Inflammatory macrophage (primary cell): ENCODE measurements around the gene GAK.

Source experiments
- DNase-seq, 2 donors: peaks; one replicate each; pipeline ENCODE4 v3.0.0-alpha.2; 2020 to 2022

GAK gene

GRCh38 chr4:964346-965025 is 32.4 kb upstream of the GAK start:
- DNase-seq: no peak

DNA sequence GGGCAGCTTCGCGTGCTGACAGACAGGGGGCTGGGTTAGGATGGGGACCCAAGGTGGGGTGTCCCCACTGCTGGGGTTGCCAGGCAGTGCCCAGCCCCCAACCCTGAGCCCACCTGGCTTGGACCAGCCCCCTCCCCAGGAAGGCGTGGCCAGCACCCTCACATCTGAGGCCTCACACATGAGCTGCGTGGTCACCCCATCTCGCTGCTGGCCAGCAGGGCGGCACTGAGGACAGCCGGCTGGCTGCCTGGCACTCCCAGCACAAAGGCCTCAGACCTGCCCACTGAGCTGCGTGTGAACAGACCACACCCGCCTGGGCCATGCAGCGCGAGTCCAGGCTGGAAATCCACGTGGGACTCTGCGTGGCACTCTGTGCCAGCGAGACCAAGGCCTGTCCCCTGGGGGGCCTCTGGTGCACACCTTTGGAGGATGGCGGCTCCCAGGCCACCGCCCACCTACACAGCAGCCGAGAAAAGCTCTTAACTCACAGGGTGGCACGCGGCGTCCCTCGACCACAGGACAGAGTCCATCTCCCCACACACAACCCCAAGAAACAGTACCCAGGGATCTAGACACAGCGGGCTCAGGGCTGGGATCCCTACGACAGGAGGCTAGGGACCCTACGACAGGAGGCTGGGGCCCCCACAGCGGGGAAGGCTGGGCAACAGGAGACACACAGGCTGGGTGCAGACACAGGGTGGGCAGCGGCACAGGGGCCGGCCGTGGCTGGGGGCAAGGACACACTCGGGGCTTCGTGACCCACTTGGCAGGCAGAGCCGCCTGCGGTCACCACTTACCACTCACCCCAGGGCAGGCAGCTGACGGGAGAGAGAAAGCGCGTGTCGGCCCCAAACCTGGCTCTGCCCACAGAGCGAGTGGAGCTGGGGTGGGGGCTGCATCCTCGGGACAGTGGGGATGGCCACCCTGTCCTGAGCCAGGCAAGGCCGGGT is 31.4 kb upstream of the GAK start:
- no peak for DNase-seq

DNA sequence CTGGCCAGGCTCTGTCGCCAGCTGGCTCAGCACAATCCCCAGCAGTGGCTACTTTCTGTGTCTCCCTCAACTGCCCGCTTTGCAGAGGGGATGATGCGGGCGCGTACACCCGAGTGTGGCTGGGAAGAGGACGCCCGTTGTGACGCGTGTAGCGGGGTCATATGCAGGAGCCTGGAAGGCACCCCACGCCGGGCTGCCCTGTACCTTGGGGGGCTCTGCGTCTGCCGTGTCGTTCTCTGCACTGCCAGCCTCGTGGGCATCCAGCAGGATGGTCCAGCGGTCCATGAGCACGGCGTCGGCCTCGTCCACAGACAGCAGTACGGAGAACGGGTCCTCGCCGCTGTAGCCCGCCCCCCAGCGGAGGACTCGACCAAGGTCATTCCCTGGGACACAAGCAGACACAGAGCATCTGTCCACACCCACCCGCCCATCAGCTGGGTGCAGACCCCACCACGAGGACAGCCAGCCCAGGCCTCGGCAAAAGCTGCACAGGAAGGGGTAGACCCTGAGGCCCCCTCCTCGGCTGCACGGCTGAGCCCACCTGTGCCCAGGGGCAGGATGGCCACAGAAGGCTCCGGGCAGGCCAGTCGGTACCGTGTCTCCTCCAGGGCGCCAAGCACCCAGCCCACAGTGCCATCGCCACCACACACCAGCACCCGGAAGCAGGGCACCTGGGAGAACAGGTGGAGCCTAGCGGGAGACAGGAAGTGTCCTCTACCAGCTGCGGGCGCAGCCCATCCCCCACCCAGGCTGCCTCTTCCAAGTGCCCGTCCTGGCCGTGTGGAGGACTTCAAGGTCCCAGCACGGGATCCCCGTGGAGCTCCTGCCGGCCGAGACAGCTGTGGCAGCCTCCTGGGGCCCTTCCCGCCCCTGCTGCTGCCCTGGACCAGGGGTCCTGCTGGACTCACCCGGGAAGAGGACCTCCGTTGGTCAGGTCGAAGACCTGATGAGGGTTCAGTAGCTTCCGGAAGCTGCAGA is 30.4 kb upstream of the GAK start:
- DNase-seq: no peak

DNA sequence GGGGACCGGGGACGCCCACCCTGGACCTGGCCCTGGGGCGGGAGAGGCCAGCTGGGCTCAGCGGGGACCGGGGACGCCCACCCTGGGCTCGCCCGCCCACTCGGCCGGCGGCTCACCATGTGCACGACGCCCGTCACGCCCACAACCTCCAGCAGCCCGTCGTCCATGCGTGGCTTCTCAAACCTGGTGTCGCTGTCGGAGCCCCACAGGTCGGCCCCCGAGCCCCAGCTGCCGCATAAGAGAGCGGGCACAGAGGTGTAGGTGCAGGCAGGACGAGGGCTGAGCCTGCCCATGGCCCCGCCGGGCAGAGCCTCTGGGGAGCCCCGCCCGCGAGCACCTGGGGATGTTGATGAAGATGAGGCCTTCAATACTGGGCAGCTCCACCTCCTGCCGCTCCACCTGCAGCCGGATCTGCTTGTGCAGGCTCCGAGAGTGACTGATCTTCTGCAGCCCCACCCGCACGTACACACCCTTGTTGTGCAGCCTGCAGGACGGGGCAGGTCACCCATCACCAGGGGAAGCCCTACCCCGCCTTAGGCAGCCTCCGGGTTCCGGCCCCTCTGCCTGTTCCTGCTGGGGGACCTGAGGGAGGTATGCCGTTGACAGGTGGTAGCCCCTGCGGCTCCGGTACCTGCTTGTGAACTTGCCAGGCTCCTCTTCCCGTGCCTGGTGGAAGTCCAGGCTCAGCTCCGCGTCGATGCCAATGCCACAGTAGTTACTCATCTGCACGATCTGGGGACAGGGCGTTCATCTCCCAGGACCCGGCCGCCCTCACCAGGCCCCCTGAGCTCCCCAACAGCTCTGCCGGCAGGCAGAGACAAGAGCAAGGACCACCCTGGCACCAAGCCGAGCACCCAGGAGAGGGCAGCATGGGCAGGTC is 29.5 kb upstream of the GAK start:
- no peak for DNase-seq

- DNase-seq: no peak
These were observed 28.7 kb upstream of the GAK start for GRCh38 chr4:960636-961350.

DNA sequence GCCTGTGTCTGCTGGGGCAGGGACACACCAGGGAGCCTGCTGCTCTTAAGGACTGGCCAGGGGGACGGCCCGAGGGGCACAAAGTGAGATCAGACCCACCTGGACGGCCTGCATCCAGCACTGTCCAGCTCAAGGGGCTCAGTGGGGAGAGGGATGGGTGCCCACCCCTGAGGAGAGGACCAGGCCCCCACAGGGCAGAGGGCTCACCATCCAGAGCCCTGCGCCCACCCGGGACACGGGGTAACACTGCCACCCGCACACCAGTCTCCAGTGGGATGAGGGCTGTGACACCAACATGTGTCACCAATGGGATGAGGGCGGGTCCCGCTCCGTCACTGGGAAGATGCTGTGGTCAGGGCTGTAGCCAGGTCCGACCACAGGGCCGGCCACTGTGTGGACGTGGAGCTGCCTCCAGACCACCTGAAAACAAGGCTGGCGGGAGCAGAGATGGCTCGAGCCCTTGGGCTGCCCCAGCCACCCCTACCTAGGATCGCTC is 28.1 kb upstream of the GAK start:
- DNase-seq: no peak

- no peak for DNase-seq
These were observed 27.4 kb upstream of the GAK start for GRCh38 chr4:959338-960139.

DNA sequence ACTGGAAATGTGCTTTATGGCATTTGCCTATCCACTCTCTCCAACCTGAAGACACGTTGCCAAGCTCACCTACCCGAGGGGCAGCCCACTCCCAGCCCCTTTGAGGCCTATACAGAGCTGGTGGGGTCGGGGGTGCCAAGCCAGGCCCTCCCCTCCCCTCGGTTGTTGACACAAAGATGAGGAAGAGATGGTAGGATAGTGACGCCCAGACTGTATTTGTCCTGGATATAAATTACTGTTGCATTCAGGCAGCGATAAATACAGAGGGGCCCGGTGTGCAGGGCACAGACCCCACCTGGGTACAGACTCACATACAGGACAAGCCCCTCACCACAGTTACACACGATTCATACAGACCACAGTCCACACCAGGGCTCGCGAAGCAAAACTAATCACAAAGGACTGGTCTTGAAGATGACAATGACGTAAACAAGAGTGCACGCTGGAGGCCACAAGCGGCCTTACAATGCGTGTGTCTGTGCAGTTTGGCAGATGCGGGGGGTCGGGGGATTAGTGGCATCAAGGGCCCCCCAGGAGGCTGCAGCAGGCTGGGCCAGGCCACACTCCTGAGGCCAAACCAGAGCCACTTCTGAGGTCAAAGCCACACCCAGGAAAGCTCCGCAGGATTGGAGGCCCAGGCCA is 26.7 kb upstream of the GAK start:
- DNase-seq: no peak

DNA sequence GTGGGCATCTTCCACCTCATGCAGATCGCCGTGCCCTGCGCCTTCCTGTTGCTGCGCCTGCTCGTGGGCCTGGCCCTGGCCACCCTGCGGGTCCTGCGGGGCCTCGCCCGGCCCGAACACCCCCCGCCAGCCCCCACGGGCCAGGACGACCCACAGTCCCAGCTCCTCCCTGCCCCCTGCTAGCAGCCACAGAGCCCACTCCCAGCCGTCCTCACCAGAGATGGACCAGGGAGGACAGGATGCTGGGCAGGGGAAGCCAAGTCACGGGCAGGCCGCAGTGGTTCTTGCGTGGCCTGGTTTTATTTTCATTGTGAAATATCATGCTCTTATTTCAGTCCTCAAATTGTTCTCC is 26.2 kb upstream of the GAK start:
- DNase-seq: no peak

DNA sequence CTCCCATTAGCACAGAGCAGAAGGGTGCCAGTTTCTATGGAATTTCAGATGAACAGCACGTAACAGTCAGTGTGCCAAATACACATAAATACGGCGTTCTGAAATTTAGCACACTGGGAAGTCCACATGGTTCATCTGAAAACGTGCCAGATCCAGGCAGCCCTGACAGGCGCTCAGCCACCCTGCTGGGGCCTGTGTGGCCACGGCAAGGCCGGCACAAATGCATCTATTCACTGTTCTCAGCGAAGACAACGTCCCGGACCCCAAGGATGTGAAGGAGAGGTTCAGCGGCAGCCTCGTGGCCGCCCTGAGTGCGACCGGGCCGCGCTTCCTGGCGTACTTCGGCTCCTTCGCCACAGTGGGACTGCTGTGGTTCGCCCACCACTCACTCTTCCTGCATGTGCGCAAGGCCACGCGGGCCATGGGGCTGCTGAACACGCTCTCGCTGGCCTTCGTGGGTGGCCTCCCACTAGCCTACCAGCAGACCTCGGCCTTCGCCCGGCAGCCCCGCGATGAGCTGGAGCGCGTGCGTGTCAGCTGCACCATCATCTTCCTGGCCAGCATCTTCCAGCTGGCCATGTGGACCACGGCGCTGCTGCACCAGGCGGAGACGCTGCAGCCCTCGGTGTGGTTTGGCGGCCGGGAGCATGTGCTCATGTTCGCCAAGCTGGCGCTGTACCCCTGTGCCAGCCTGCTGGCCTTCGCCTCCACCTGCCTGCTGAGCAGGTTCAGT is 25.6 kb upstream of the GAK start:
- DNase-seq: no peak

- DNase-seq: no peak
These were observed 25.1 kb upstream of the GAK start for GRCh38 chr4:957231-957580.

DNA sequence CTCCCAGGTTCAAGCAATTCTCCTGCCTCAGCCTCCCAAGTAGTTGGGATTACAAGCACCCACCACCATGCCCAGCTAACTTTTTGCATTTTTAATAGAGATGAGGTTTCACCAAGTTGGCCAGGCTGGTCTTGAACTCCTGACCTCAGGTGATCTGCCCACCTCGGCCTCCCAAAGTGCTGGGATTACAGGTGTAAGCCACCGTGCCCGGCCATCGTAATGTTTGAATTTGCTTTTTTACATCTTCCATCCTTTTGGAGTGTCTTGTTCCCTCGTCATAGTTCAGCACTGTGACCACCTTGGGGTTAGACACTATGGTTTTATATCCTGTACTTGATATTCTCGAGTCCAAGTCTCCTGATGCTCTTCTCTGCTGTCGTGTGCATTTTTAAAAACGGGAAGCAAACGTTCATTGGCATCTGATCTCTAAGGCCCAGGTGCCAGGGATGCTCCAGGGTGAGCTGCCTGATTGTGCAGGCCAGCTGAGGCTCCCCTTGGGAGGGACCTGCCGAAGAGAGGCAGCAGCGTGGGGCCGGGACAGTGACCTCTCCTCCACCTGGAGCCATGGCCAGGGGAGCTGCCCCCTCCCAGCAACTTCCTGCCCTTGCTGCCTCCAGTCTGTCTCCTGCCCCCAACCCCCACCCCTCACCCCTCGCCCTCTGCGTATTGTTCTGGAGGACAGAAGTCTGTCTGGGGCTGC is 24.6 kb upstream of the GAK start:
- DNase-seq: no peak

DNA sequence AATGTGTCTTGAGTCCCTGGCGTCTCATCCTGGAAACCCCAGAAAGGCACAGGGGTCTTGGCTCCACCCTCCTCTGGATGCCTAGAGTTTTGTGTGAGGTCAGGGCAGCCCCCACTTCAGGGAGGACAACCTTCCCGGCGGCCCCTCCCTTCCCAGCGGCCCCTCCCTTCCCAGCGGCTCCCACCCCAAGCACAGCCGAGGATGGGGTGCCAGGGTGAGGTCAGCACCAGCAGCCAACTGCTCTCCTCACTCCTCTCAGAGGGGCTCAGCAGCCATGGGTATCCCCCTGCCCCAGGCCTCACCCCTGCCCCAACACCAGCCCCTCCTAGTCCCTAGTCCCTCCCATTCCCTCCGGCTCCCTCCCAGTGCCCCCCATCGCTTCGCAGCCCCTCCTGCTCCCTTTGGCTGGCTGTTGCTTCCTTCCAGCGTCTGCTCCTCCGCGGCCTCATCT is 23.8 kb upstream of the GAK start:
- no peak for DNase-seq

DNA sequence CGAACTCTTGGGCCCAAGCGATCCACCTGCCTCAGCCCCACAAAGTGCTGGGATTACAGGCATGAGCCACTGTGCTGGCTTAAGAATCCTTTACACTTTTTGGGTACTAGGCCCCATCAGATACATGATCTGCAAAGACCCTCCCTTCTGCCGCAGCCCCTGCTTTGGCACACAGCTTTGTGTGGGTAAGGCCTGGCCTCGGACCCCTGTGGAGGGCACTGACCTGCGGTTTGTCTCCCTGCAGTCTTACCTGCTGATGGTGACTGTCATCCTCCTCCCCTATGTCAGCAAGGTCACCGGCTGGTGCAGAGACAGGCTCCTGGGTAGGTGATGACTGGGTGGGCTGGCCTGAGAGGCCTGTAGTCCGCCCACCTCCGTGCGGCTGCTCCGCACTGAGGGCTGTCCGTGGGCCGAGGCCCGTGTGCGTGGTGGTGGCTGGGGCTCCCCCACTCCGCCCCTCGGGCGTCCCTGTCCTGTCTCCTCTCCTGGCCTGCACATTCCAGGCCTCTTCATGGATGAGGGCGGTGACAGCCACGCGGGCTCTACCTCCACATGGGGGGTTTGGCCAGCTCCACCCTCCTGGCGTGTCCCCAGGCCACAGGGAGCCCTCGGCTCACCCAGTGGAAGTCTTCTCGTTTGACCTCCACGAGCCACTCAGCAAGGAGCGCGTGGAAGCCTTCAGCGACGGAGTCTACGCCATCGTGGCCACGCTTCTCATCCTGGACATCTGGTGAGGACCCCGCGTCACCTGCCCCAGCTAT is 23.2 kb upstream of the GAK start:
- no peak for DNase-seq

DNA sequence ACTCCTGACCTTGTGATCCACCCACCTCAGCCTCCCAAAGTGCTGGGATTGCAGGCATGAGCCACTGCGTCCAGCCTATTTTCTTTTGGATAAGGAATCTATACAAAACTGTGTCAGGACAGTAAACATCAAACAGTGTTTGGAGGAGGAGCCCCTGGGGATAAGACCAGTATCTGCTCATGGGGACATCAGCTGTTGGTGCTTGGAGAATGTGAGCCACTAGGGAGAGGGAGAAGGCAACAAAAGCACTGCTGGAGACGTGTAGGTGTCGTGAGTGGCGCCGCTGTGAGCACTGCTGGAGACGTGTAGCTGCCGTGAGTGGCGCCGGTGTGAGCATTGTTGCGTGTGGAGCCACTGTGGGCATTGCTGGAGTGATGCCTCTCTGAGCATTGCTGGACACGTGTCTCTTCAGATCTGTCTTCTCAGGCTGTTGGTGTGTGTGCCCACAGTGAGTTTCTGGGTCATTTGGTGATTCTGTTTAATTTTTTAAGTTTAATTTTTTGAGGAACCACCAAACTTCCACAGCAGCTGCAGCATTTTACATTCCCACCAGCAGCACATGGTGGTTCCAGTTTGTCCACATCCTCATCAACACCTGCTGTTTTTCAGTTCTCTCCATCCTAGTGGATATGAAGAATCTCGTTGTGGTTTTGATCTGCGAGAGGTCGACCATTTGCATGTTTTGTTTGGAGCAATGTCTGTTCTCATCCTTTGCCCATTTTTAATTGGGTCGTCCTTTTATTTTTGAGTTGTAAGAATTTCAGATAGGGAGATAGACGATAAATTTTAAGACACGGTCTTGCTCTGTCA is 22.3 kb upstream of the GAK start:
- no peak for DNase-seq

- DNase-seq: no peak
These were observed 21.4 kb upstream of the GAK start for GRCh38 chr4:953574-953915.
